HUDEP-2 (cell line): ENCODE measurements around the gene ARL8B.
"Not testable (repeated sequence)": the region's sequence is repeated elsewhere in the genome, so short reads cannot be mapped to it uniquely, and the experiment has no call there.

Experiments
- DNase-seq, 76 experiments: peaks; one replicate each; lab custom pipeline; 2025; ENCODE audit not compliant: unreplicated experiment in 76 of 76; lab: John Stamatoyannopoulos, UW

Gene ARL8B

GRCh38 chr3:5106933-5107334 is 15.2 kb upstream of the ARL8B start:
- DNase-seq: peak in 1 of 76 experiments; percentile 24

DNA sequence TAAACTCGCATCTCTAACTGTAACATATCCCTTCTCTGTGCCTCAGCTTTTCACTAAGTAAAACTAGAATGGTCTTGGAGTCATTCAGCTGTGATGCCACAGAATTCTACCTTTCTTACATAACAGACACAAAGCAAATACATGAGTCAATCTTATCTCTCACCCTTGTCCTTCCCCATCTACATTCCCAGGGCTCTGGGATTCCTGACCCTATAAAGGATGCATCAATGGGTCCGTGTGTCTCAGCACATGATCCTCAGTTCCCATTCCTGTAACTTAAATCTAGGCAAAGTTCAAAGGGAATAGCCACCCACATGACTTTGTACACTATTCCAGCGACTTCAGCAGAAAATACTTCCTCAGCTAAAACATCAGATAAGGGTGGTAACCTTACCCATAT is 11.8 kb upstream of the ARL8B start:
- DNase-seq: no peak

DNA sequence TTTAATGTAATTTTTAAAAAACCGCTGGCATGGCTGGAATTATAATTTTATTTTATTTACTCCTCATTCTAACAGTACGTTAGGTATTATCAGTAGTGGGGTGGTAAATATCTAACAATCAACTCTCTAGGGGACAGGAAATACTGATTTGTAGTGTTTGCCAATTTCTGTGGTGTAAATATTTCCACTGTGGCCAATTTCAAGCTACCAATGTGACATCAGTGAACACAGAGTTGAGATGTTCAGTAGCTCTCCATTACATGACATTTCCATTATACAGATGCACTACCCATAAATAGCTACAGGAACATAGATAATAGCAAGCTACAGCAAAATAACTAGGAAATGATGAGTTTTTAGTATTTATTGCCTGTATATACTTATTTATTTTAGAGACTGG is 10.0 kb upstream of the ARL8B start:
- peak in 6 of 76 experiments; percentile 9 to 38 (median 22) for DNase-seq

DNA sequence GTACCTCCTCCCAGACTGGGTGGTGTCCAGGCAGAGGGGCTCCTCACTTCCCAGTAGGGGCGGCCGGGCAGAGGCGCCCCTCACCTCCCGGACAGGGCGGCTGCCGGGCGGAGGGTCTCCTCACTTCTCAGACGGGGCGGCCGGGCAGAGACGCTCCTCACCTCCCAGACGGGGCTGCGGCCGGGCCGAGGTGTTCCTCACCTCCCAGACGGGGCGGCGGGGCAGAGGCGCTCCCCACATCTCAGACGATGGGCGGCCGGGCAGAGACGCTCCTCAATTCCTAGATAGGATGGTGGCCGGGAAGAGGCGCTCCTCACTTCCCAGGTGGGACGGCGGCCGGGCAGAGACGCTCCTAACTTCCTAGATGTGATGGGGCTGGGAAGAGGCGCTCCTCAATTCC is 8.4 kb upstream of the ARL8B start:
- DNase-seq: not testable (repeated sequence)

GRCh38 chr3:5115506-5116162 is 6.5 kb upstream of the ARL8B start:
- DNase-seq: no peak

DNA sequence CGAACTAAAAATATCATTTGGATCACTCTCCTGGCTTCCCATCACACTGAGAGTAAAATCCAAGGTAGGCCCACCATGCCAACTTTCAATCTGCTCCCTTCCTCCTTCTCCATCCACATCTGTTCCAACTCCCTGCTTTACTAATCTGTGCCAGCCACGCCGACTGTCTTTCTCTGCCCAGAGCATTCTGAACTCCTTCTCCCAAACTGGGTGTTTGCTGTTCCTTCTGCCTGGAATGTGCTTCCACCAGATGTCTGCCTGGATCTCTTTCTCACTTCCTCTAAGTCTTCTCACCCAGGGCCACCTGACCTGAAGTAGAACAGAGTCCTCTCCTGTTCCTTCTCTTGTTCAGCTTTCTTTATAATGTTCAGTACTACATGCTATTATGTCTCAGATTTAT is 5.6 kb upstream of the ARL8B start:
- no peak for DNase-seq

DNA sequence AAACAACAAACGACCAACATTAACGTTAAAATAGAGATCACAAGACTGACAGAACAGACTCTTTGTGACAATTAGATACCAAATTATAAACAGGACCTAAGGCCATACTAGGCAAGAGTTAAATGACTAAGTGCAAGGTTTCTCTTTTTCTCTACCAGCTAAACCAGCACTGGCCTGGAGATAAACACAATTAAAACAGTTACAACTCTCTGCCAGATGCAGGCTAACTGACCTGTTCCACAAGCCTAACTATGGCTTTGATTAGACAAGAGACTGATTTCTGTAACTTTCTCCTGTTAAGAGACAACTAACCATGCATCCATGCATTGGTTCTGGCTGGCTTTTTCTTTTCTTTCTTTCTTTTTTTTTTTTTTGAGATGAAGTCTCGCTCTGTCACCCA is 1.6 kb upstream of the ARL8B start:
- no peak for DNase-seq

DNA sequence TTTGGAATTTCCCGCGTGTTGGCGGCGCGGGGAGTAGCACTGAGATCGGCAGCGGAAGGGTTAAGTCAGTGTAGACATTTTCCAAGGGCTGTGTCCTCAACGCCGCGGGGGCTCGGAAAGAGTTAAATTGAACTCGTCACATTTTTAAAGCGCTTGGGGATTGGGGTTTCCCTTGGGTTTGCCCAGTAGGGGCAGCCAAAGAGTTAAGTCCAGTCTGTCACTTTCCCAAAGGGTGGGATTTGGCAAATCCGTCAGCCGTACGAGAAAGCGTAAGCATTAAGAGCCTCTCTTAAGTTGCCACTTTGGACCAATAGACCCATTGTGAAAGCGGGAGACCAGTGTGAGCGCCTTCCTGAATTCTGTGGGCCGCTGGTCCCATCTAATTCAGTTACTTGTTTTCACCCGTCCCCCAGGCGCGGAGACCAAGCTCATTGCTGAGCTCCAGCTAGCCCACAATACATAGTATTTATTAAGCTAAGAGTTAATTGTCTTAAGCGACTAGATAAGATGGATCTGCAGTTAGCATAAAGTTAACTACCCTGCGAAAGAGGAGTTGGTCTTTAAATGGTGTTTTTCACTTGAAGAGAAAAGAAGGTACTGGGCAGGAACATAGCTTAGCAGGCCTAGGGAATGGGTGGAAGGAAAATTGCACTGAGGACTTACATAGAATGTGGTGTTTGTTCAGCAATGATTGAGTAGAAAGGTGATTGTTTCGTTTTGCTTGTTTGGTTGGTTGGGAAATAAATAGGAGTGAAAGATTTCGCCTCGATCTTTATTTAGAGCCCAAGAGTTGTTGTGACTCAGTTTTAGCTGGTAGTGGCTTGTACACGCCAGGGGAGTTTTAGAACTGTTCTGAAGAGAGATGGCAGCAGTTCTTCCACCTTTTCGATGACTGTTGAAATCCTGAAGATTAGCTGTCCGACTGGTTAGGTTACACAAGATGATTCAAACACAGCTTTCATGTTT is 932 bp downstream of the ARL8B start:
- peak in 7 of 76 experiments; percentile 7 to 34 (median 26) for DNase-seq

DNA sequence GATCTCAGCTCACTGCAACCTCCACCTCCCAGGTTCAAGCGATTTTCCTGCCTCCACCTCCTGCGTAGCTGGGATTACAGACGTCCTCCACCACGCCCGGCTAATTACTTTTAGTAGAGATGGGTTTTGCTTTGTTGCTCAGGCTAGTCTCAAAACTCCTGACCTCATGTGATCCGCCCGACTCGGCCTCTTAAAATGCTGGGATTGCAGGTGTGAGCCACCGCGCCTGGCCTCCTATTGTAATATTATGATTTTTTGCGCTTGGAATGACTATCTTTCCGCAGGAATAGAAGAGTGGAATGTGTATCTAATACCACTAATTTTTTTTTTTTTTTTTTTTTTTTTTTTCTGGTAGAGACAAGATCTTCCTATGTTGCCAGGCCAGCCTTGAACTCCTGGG is 1.8 kb downstream of the ARL8B start:
- DNase-seq: no peak

DNA sequence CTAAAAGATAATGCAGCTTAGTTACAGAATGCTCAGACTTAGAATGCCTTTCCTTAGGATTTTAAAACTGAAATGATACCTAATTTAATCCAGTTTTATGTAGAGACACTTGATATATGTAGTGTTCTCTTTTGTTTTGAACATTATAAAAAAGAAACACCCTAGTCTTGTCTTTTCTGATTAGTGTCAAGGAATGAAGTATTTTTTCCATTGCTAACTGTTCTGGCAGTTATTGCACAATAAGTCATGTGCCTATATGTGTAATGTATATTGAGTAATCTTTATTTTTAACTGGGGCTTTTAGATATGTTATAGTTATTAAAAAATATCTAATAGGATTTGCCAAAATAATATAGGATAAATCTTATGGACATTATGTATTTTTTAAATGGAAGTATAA is 4.5 kb downstream of the ARL8B start:
- peak in 6 of 76 experiments; percentile 4 to 51 (median 16) for DNase-seq

- no peak for DNase-seq
These were observed 6.8 kb downstream of the ARL8B start for GRCh38 chr3:5128849-5129248.

DNA sequence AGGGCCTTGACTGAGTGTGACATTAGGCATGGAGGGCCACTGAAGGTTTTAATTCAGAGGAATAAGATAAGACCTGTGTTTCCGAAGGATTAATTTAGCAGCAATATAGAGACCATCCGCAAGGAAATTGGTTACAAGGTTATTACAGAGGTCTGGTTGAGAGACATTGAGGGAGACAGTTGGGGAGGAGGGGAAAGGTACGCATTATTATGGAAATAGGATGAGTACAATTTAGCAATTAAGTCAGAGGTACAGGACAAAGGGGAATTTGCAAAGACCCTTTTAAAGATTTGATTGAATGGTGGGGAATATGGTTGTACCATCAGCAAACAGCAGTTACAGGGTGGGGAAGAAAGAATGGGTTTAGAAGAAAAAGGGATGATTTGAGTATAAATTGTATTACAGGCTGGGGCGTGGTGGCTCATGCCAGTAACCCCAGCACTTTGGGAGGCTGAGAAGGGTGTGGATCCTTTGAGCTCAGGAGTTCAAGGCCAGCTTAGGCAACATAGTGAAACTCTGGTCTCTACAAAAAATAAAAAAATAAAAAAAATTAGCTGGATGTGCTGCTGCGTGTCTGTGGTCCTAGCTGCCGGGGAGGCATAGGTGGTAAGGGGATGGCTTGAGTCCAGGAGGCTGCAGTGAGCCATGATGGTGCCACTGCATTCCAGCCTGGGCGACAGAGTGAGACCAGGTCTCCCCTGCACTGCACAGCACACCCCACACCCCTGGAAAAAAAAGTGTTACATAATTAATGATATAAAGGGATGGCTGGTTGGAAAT is 11.3 kb downstream of the ARL8B start:
- no peak for DNase-seq

- no peak for DNase-seq
These were observed 11.9 kb downstream of the ARL8B start for GRCh38 chr3:5134019-5134391.

- DNase-seq: no peak
These were observed 12.4 kb downstream of the ARL8B start for GRCh38 chr3:5134499-5134898.

- DNase-seq: peak in 21 of 76 experiments; percentile 5 to 60 (median 34)
These were observed 14.3 kb downstream of the ARL8B start for GRCh38 chr3:5136211-5136918.

- no peak for DNase-seq
These were observed 14.9 kb downstream of the ARL8B start for GRCh38 chr3:5136919-5137429.

- DNase-seq: peak in 6 of 76 experiments; percentile 8 to 22 (median 17)
These were observed 16.3 kb downstream of the ARL8B start for GRCh38 chr3:5138214-5138981.

DNA sequence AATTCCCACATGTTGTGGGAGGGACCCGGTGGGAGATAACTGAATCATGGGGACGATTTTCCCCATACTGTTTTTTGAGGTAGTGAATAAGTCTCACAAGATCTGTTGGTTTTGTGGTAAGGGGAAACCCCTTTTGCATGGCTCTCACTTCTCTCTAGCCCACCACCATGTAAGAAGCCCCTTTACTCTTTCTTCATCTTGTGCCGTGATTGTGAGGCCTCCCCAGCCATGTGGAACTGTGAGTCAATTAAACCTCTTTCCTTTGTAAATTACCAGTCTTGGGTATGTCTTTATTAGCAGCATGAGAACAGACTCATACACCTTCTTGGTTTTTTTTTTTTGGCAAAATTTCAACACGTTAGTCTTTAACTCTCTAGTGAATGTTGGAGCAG is 18.1 kb downstream of the ARL8B start:
- DNase-seq: no peak

DNA sequence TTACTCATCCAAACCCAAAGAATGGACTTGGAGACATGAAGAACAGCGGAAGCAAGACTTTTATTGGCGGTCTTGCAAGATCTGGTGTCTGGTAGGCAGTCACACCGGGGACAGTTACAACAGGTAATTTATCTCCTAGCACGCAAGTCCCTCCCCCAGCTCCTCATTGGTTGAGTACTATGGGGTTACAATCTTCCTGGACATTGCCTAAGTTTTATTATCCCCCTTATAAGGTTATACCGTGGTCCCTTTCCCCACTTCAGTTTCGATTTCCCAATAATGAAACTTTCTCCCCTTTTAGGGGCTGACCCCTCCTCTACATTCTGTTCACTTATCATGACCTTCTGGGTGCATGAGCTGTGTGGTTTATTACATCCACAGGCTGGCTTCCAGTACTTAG is 18.7 kb downstream of the ARL8B start:
- DNase-seq: no peak

DNA sequence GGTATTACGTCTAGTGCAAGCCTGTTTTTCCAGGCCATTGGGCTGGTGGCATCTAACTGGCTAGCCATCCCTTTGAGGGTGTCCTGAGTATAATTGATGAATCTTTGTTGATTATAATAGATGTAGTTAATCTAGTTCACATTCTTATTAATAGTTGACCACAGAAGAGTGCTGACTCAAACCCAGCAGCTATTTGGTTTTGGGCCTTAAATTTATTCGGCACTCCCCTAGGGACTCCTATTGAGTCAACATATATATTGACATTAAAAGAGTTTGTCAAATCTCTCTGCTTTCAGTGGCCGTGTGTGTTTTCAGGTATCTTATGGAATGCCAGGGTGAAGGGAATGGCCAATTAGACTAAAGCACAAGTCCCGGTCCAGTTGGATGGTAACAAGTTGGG is 19.7 kb downstream of the ARL8B start:
- DNase-seq: no peak
